NCI-H1092 treated with DMSO at 0.1 percent for 48 hours (cell line): ENCODE data around the gene SLC45A1.
A peak's percentile ranks its signal among the peaks of the same experiment; 100 is the strongest.
"Not testable (repeated sequence)": the region's sequence is repeated elsewhere in the genome, so short reads cannot be mapped to it uniquely, and the experiment has no call there.

Source experiments
- DNase-seq: peaks from one replicate; lab custom pipeline; 2025; lab: John Stamatoyannopoulos, UW

SLC45A1 gene

DNA sequence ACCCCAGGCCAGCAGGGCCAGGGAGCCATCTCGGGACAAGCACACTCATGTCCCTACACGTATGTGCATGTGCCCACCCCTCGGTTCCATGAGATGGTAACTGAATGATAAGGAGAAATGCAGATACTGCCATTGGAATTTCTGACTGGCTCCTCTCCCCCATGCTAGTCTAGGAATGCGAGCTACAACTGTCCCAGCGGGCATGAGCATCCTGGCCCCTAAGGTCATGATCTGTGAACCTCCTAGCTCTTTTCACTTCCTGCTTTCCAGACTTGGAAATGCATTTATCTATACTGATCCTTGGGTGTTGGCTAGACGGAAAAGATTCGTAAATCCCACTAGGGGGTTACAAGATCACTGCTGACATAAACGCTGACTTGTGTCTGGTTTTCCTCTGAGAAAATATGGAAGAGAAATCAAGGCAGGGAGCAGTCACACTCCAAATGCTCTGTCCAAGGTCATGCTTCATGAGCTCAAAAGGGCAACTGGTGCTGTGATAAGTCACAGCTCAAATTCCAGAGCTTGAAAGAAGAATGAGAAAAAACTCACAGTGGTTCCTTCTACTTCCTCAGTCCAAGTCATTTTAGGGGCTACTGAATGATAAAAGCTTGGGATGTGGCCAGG lies 49.8 kb downstream of the SLC45A1 start:
- DNase-seq: no peak

DNA sequence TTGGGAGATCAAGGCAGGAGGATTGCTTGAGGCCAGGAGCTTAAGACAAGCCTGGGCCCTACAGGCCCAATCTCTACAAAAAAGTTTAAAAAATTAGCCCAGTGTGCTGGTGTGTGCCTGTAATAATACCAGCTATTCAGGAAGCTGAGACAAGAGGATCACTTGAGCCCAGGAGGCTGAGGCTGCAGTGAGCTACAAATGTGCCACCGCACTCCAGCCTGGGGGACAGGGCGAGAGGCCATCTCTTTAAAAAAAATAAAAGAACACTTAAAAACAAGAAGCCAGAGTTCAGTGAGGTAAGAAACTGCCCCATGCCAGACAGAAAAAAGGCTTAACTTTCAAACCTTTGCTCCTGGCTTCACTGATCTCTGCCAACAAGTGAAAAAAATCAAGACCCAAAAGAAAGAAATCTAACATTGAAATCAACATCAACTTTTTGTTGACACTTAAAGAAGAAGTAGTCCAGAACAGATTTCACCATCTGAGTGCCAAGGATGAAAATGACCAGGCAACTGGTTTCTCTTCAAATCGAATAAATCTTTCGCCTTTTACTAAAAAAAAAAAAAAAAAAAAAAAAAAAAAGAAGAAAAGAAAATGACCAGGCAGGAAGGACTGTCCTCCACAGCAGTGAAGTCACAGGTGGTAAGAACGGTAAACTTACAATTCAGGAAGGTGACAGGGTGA lies 51.2 kb downstream of the SLC45A1 start:
- no peak for DNase-seq

DNA sequence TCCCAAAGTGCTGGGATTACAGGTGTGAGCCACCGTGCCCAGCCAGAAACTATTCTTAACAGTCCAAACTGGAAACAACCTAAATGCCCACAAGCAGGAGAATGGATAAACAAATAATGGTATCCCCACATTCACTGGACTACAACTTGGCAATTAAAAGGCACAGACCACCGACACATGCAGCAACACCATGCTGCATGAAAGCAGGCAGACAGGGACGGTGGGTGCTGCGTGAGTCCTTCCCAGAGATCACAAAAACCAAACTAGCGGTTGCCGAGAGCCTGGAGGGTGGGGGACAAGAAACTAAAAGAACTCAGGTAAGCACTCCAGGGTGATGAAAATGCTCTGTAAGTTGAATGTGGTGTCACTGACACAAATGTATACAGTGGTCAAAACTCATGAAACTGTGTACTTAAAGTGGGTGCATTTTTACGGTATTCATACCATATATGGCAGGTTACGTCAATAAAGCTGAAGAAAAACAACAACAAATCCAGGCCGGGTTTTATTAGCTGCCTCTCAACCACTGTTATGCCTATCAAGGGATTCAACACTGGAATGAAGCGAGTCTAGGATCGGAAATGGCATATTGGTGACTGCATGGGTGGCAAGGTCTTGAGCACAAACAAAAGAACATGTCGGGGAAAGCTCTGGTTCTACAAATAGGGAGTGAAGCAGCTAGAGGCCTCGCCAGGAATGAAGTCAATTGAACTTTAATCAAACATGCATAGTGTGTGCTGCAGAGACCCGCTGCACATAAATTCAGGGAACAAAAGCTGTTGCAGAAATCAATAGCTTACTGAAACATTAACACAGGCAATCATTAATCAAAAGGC lies 52.4 kb downstream of the SLC45A1 start:
- DNase-seq: peak; percentile 83

DNA sequence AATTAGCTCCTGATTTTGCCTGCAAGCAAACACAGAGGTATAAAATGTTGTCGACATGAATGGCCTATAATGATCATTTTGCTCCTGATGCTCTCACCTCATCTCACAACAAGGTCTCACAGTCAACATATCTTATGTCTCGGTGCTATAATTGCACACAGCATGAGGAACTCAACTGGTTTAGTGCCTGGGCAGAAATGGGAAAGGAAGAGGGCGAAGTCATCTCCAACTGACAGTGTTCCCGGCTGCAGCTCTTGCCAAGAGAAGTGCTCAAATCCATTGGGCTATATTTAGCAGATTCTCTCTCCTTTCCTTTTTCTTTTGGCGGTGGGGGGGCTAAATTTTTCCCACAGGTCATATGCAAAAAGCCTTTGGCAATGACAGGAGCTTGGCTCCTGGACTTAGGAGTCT lies 53.0 kb downstream of the SLC45A1 start:
- DNase-seq: peak; percentile 83

DNA sequence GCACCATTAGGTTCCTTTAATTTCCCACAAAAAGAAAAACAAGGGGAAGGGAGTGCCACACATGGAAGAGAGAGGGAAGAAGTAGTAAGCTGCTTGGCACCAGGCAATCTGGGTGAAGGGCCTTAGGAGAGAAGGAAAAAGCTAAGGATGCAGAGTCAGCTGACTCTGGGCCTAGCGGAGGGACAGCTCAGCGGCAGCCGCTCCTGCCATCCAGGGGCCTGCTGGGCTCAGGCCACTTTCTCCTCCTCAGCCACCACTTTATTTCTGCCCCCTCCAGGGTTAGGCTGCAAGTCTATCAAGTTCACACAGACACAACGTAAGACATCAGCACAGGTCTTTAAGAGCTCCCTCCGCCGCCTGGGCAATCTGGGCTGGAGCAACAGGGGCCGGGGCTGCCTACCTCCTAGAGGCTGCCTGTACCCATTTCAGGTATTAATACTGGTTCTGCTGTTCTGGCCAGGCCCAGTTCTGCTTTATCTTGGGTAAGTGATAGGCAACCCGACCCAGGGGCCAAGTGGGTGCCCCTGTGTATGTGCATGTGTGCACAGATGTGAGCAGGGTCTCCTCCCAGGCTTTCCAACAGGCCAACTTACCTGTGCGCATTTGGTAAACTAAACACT lies 53.6 kb downstream of the SLC45A1 start:
- DNase-seq: no peak

DNA sequence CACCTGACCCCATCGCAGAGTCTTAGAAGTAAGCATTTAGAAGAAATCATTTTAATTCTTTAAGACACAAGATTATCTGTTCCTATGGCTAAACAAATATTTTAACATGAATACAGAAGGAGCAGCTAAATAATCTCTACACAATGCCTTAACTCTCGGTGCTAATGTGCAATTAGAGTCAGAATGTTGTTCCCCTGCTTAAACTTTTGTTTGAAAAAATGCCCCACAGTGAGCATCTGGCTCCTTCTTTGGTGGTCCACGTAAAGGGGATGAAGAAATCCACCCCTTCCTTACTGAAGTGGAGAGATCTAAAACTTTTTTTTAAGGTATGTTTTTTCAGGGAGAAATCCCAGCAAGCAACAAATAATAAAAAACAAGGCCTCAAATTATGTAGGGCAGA lies 55.2 kb downstream of the SLC45A1 start:
- DNase-seq: no peak

DNA sequence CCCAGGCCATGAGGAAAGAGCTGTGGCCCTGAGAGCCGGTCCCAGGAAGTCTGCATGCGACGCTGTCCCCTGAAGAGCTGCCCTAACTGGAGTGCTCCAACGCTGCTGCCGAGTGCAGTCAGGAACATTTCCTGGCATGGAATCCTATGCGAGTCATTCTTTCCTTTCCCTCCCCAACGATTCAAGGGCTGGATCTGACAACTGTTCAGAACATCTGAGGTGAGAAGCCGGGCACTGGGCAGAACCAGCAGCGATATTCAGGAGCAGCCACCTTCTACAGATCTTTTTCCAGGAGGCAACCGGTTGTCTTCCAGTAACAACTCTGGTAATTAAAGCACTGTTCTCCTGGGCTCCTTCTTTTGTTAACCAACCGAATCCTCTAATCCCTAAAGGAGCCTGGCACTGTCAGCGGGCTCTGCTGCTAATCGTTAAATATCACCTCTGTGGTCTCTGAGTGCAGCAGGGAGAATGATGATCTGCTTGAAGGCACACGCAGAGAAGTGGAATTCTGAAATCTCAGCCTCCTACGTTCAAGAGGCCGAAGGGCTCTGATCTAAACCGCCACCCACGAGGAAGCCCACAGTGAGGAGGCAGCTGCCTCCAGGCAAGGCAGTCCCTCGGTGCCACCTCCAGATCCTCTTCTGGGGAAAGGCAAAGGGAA lies 55.8 kb downstream of the SLC45A1 start:
- peak; percentile 68 for DNase-seq

DNA sequence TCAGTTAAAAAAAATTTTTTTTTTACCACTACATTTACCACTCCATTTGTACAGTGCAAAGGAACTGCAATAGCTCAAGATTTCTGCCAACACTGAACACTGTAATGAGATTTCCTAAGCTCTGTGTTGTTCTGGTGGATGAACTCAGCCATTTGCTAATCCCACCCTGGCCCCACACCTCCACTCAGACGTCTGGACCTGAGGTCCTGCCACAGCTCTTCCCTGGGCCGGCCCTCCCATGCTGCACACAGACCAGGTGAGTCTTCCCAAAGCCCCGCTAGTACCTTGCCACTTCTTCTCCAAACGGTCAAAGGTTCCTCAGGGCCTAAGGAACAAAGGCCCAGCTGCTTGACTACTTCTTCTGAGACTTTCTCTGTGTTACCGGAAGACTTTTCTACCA lies 56.4 kb downstream of the SLC45A1 start:
- no peak for DNase-seq

DNA sequence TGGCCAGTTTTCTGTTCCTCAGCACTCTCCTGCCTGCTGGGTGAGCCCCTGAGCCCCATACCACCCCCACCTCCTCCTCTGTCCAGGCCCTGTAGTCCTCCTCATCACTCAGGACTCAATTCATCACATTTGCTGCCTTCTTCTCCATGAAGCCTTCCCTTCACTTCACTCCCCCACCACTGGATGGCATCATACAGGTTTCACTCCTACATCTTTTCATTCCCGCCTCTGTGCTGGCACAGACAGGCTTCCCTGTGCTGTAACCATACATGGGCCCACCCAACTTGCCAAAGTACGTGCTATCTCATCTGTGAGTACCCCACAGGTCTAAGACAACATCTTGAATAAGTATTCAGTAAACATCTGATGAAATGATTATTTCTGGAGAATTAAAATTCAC lies 56.9 kb downstream of the SLC45A1 start:
- DNase-seq: no peak

DNA sequence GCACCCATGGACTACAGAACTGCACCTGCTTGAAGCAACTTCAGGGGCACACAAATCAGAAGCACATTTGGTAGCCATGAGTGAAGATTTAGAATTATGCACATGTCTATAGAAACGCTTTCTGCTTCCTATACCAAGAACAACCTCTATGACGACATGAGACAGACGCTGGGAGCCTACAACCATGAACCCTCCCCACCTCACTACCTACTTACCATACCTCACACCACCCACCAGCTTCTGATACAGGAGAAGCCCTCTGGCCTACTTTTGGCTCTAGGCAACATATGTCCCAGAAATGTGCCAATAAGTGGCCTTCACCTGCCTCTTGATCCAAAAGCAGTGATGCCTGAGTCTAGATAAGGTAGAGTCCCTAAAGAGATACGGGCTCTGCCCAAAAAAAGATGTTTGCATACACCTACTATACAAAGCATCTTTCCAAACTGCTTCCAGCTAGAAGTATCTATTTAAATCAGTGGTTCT lies 58.5 kb downstream of the SLC45A1 start:
- no peak for DNase-seq

DNA sequence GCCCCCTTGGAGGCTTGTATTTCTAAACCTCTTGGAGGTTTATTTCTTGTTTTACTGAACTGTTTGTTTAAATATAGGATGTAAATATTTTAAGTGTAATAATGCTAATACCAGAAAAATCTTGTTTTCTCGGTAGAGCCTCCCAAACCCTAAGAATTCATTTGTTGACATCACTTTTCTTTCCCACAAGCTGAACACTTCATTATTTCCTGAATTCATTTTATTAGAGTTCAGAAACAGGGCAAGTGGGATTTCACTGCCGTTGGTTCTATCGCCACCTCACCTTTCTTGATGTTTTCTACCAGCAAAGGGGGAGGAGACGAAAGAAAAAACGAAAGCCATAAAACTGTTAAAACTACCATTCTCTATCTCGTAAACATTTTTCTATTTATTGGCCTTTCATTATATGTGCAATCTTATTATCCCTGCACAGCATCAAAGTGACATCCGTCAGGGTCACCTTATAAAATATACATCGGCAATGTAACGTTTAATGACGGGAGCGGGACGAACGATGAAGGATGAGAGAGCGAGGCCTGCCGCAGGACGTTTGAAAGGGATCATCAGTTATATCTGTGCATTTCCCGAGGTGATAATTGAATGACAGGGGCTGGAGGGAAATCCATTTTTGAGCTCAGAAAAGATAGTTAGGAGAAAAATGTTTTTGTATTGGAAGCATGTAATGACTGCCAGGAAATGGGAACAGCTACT lies 59.5 kb downstream of the SLC45A1 start:
- DNase-seq: no peak

DNA sequence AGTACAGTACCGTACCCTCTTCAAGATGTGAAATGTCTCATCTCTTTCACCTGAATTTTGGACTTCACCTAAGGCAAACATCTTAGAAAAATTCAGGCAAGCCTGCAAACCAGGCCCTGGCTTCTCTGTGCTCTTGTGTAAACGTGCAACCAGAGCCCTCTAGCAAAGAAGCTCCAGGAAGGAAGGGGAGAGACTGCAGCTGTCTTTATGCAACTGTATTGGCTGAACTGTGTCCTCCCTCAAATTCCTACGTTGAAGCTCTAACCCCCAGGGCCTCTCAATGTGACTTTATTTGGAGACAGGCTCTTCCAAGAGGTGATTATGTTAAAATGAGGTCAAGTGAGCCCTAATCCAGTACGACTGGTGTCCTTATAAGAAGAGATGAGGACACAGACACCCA lies 60.3 kb downstream of the SLC45A1 start:
- DNase-seq: no peak

DNA sequence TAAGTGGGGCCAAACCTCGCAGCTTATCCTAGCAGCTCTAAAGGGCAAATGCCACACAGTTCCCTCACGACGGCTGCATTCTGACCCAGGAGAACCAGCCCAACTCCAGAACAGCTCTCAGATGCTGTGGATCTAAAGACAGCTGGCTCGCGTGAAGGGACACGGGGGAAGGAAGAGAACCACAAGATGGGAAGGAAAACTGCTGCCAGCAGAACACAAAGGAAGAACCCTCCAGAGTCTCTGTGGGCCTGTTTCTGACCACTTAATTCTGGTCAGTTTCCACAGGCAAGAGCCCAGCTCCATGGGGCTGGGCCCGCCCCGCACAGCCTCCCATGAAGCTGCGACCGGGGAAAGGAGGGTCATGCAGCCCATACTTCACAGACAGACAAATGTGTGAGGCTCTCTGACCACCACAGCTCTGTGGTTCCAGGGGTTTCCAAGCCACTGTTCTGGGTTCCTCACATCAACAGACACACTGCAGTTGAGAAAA lies 61.1 kb downstream of the SLC45A1 start:
- no peak for DNase-seq

DNA sequence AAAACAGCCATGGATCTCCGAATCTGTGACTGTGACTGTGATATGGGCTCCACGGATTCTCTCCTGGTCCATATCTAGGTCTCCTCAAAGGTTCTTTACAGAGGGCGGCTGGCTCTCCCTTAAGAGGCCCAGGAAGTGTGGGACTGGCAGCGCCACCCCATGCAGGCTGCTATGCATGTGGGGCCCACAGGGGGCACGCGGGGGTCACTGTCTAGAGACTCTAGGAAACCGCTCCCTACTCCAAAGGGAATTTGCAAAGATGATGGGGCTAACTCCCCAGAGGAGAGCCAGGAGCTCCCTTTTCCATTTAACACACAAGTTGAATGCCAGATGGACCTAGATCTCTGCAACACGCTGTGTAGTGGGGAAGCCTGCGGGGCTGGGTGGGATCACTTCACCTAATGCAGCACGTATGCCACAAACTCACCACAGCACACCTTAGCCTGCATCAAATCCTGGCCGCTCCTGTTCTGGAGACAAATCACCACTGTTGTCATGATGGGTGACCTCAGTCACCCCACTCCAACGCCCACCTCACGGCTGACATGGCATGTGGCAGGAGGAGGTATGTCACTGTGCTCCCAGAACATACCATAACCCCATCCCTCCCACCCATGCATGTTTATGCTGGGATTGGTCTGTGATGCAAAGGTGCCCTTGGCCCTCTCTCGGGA lies 61.7 kb downstream of the SLC45A1 start:
- no peak for DNase-seq

DNA sequence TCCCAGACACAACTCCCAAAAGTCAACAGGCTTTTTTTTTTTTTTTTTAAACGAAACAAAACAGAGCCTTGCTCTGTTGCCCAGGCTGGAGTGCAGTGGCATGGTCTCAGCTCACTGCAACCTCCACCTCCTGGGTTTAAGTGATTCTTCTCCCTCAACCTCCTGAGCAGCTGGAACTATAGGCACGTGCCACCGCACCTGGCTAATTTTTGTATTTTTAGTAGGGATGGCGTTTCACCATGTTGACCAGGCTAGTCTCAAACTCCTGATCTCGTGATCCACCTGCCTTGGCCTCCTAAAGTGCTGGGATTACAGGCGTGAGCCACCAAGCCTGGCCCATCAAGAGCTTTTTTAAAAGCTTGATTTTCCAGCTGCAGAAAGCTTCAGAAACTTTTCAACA lies 62.4 kb downstream of the SLC45A1 start:
- not testable (repeated sequence) for DNase-seq

DNA sequence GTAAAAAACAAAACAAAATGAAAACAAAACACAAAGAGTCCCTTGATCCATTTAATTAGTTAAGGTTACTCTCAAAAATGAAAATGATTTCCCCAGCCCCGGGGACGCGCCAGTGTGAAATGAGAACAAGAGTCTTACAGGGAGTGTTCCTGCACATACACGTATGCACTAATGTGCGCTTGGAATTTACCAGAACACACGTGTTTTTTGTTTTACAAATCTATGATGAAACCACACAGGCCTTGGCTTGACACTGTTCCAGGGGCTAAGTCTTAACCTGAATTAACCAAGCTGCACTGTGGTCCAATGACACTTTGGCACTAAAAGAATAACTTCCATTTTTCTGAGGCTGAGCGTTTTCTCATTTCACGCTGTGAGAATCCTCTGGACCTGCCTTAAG lies 63.7 kb downstream of the SLC45A1 start:
- no peak for DNase-seq

DNA sequence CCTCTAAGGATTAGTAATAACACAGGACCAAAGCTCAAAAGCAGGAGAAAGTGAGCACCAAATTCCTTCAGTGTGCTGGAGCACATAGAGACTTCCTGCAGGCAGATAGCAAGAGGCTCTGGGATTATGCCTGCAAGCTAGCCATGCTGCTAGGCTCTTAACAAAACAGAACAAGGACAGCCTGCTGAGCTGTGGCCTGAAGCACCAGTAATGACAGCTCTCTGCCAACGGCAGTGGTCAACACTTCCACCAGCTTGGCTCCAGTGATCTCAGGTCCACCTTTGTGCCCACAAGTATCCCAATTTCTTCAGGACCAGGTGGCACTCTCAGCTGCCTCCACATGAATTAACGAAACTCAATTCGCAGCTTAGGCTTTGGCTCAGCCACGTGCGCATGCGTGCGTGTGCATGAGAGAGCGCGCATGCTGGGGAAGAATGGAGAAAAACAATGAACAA lies 64.2 kb downstream of the SLC45A1 start:
- no peak for DNase-seq

DNA sequence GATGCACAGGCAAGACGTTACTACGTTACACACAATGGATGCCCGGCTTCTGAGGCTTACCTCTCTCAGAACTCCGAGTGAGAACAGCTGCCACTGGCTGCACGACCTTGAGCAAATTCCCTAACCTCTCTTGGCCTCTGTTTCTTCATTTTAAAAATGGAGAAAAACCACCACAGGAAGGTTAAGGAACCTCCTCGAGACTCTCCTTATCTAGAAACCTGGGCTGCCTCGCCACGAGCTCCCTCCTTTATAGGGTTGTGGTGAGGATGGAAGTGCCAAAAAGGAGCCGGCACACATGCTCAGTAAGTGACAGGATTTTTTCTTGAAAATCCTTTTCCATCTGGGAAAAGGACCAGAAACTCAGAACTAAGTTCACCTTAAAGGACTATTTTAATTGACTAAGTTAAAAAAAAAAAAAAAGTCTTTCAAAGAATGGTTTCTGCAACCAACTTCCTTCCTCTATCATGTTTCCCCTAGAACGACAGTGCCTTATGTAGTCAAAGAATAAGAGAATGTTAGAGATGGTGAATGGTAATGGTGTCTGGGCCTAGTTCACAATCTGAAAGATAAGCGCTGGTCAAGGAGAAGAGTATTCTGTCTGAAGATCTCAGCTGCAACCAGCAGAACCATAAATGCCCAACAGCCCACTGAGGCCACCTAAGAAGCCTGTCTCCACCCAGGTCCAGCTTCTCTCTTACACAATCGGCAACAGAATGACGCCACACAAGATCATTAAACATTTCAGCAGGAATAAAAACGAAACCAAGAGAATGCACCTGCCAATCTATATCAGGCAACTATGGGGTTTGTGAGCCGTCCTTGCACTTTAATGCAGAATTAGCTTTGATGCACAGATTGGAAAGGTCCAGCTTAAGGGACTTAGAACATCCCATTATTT lies 64.9 kb downstream of the SLC45A1 start:
- no peak for DNase-seq

DNA sequence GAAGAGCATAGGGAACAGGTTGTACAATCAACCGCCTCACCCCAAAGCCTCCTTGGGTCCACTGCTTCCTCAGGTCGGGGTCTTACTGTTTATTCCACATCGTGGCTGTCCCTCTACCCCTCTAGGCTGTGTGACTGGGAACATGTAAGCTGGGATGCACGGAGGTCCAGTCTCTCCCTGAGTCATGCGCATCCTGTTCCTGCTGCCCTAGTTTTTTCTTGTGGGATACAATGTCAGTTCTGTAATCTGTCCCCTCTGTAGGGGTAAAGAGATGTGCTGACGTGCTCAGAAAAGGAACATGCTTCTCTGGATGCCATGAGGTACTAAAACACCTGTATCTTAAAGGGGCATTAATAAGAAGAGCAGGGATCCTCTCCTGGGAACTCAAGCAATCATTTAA lies 66.2 kb downstream of the SLC45A1 start:
- no peak for DNase-seq
